ENCODE results near the gene PARG.

The PARG gene

GRCh38 chr10:49769692-49770091, 172.1 kb downstream of the PARG start:
- H3K36me3 ChIP-seq (replicated peaks; ENCODE audit: insufficient read depth, low read length), result no peaks in the 10 kb centered on the region
- no peaks in the 10 kb centered on the region for H3K27me3 ChIP-seq (replicated peaks; ENCODE audit: insufficient read depth, low read length)
- no peaks in the 10 kb centered on the region for H3K9me3 ChIP-seq (replicated peaks; ENCODE audit: insufficient read depth, low read length)
- H3K9me2 ChIP-seq (replicated peaks; ENCODE audit: insufficient read depth, low read length), result no peaks in the 10 kb centered on the region
- no peak overlapping the region for H2AFZ ChIP-seq (ENCODE audit: low read length)
- H3K4me2 ChIP-seq (ENCODE audit: low read depth, low read length), result no peak overlapping the region
- no peaks in the 10 kb centered on the region for H4K20me1 ChIP-seq (ENCODE audit: insufficient read depth, low read length)
- H3F3A ChIP-seq (ENCODE audit: insufficient read depth, low read length), result no peaks in the 10 kb centered on the region
- H3K79me2 ChIP-seq (ENCODE audit: low read length), result no peaks in the 10 kb centered on the region
- H3K4me1 ChIP-seq (ENCODE audit: low read length), result no peaks in the 10 kb centered on the region
- no peak overlapping the region for H3K27ac ChIP-seq (ENCODE audit: low read length)
- DNase-seq, result no peak
- no peak overlapping the region for H3K4me3 ChIP-seq (ENCODE audit: low read length)
- H3K9ac ChIP-seq (ENCODE audit: low read length), result no peak overlapping the region
- no peak for TF ChIP-seq CTCF (IDR thresholded peaks at IDR 0.05; ENCODE audit: low read length)
- TF ChIP-seq EZH2phosphoT487 (IDR thresholded peaks at IDR 0.05; ENCODE audit: low read length), result no peak
- TF ChIP-seq EZH2 (optimal IDR thresholded peaks at IDR 0.05; ENCODE audit: low read depth, low read length), result no peak

DNA sequence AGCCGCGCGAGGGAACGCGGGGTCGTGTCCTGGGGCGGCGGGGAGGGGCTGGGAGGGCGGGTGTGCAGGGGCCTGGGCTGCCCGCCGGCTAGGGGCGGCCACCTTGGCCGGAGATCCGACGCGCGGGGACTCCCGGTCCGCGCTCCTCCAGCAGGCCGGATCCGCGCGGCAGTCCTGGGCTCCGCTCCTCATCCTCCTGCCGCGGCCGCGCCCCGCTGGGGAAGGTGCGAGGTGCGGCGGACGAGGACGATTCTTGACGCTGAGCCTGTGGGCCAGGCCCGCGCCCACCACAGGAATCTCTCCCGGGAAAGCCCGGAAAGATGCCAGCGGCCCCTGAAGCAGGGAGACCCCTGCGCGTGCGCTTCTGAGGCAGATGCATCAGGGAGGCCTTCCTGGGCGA, 173.1 kb downstream of the PARG start:
- no peaks in the 10 kb centered on the region for H3K9me3 ChIP-seq (replicated peaks; ENCODE audit: insufficient read depth, low read length)
- no peaks in the 10 kb centered on the region for H3K79me2 ChIP-seq (ENCODE audit: low read length)
- DNase-seq, result no peak
- H3F3A ChIP-seq (ENCODE audit: insufficient read depth, low read length), result no peaks in the 10 kb centered on the region
- no peak overlapping the region for H3K4me2 ChIP-seq (ENCODE audit: low read depth, low read length)
- H4K20me1 ChIP-seq (ENCODE audit: insufficient read depth, low read length), result no peaks in the 10 kb centered on the region
- H3K36me3 ChIP-seq (replicated peaks; ENCODE audit: insufficient read depth, low read length), result no peaks in the 10 kb centered on the region
- H3K4me1 ChIP-seq (ENCODE audit: low read length), result no peaks in the 10 kb centered on the region
- no peak overlapping the region for H2AFZ ChIP-seq (ENCODE audit: low read length)
- H3K27me3 ChIP-seq (replicated peaks; ENCODE audit: insufficient read depth, low read length), result peaks cover 6% of the 10 kb centered on the region; the same call in 1 of the 2 replicates
- no peaks in the 10 kb centered on the region for H3K9me2 ChIP-seq (replicated peaks; ENCODE audit: insufficient read depth, low read length)
- H3K9ac ChIP-seq (ENCODE audit: low read length), result no peak overlapping the region
- H3K4me3 ChIP-seq (ENCODE audit: low read length), result no peak overlapping the region
- TF ChIP-seq EZH2 (optimal IDR thresholded peaks at IDR 0.05; ENCODE audit: low read depth, low read length), result no peak
- no peak for TF ChIP-seq CTCF (IDR thresholded peaks at IDR 0.05; ENCODE audit: low read length)
- TF ChIP-seq EZH2phosphoT487 (IDR thresholded peaks at IDR 0.05; ENCODE audit: low read length), result no peak
- no peak overlapping the region for H3K27ac ChIP-seq (ENCODE audit: low read length)

DNA sequence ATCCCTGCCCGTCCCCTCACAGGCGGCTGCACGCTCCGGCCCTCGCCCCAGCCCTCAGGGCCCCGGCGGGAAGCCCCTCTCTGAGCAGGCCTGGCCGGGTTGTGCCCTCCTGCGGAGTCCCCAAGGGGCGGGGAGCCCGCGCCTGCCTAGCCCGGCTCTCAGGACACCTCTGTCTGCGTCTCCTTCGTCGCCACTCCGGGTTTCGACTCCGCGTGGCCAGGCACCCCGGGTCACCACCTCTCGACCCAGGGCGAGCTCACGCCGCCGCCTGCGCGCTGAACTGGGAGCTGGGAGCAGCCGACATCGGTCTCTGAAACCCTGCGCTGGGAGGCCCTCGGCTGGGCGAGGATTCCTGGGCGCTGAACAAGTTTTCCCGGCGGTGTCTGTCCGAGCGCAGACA, 173.5 kb downstream of the PARG start:
- H3F3A ChIP-seq (ENCODE audit: insufficient read depth, low read length), result no peaks in the 10 kb centered on the region
- TF ChIP-seq EZH2phosphoT487 (IDR thresholded peaks at IDR 0.05; ENCODE audit: low read length) (no peak), CTCF (IDR thresholded peaks at IDR 0.05; ENCODE audit: low read length) (no peak), EZH2 (optimal IDR thresholded peaks at IDR 0.05; ENCODE audit: low read depth, low read length) (no peak)
- no peaks in the 10 kb centered on the region for H3K79me2 ChIP-seq (ENCODE audit: low read length)
- H2AFZ ChIP-seq (ENCODE audit: low read length), result no peak overlapping the region
- peaks cover 10% of the 10 kb centered on the region for H3K27me3 ChIP-seq (replicated peaks; ENCODE audit: insufficient read depth, low read length)
- no peaks in the 10 kb centered on the region for H3K36me3 ChIP-seq (replicated peaks; ENCODE audit: insufficient read depth, low read length)
- H3K9me2 ChIP-seq (replicated peaks; ENCODE audit: insufficient read depth, low read length), result no peaks in the 10 kb centered on the region
- no peak for DNase-seq
- H3K9me3 ChIP-seq (replicated peaks; ENCODE audit: insufficient read depth, low read length), result no peaks in the 10 kb centered on the region
- no peak overlapping the region for H3K4me2 ChIP-seq (ENCODE audit: low read depth, low read length)
- H3K9ac ChIP-seq (ENCODE audit: low read length), result no peak overlapping the region
- H3K27ac ChIP-seq (ENCODE audit: low read length), result no peak overlapping the region
- H3K4me3 ChIP-seq (ENCODE audit: low read length), result no peak overlapping the region
- no peaks in the 10 kb centered on the region for H3K4me1 ChIP-seq (ENCODE audit: low read length)
- no peaks in the 10 kb centered on the region for H4K20me1 ChIP-seq (ENCODE audit: insufficient read depth, low read length)

All from MM.1S (cell line).